K562 (cell line): ENCODE results near the gene FADS1. TPM values are rescaled to one million over a fixed set of nuclear protein-coding genes. Genes with fewer than 3 reads are reported as not detected.

Experiments used
- BCOR ChIP-seq: fragments of 450-650 bp; IDR thresholded peaks from 2 replicates; pipeline ENCODE4 v1.6.1; 2016
- DLX4 ChIP-seq: fragments of 250-450 bp; sonication (Bioruptor Pico); IDR thresholded peaks from 2 replicates; pipeline ENCODE4 v1.6.1; 2021; ENCODE audit warnings: mild to moderate bottlenecking
- FOXJ2 ChIP-seq: fragments of 200-800 bp; sonication (Bioruptor generic); IDR thresholded peaks from 2 replicates; pipeline ENCODE4 v1.6.1; 2016; ENCODE audit warnings: missing genetic modification characterization, missing compliant biosample characterization
- MEF2A ChIP-seq: IDR thresholded peaks from 2 replicates; pipeline ENCODE4 v1.6.1; 2011; ENCODE audit warnings: low read depth, mild to moderate bottlenecking, low read length, moderate library complexity; ENCODE audit not compliant: control insufficient read depth
- MEF2D ChIP-seq: conservative IDR thresholded peaks from 2 replicates; pipeline ENCODE4 v1.6.1; 2016; ENCODE audit warnings: low read depth, missing genetic modification characterization, missing compliant biosample characterization
- MYBL2 ChIP-seq, 2 experiments: fragments of 450-650 bp in 1 of 2; sonication (generic) in 1 of 2; formaldehyde crosslinking in 1 of 2; IDR thresholded peaks; 2 replicates each; pipeline versions ENCODE4 v1.6.1 to v1.8.1; 2017 to 2022; ENCODE audit warnings: borderline replicate concordance in 1 of 2, inconsistent platforms in 1 of 2, low read depth in 1 of 2, mild to moderate bottlenecking in 1 of 2, missing genetic modification reagents in 1 of 2, moderate library complexity in 1 of 2
- MYC ChIP-seq, 2 experiments: fragments of 250-450 bp in 1 of 2; sonication (Bioruptor Pico) in 1 of 2; IDR thresholded peaks; 2 replicates each; pipeline versions ENCODE4 v1.5.1 to v1.6.1; 2012 to 2021; ENCODE audit warnings: low read depth in 2 of 2, borderline replicate concordance in 1 of 2, improper control_type of control experiment in 1 of 2, low read length in 1 of 2, mild to moderate bottlenecking in 1 of 2, moderate library complexity in 1 of 2
- RB1 ChIP-seq: fragments of 450-650 bp; IDR thresholded peaks from 2 replicates; pipeline ENCODE4 v1.6.1; 2017; ENCODE audit warnings: low read depth, mild to moderate bottlenecking
- SMAD4 ChIP-seq: fragments of 250-450 bp; sonication (Bioruptor Pico); conservative IDR thresholded peaks from 2 replicates; pipeline ENCODE4 v1.8.0; 2021; ENCODE audit warnings: inconsistent platforms, mild to moderate bottlenecking, moderate library complexity
- TCF7L2 ChIP-seq: fragments of 150-350 bp; IDR thresholded peaks from 2 replicates; pipeline ENCODE4 v1.6.1; 2016; ENCODE audit warnings: low read depth, mild to moderate bottlenecking, low read length, moderate library complexity
- THRA ChIP-seq: fragments of 450-650 bp; IDR thresholded peaks from 2 replicates; pipeline ENCODE4 v1.6.1; 2017; ENCODE audit warnings: mild to moderate bottlenecking, moderate library complexity
- TRIM28 ChIP-seq: fragments of 450-650 bp; IDR thresholded peaks from 2 replicates; pipeline ENCODE4 v1.6.1; 2017
- ZBTB33 ChIP-seq: sonication (generic); formaldehyde crosslinking; IDR thresholded peaks from 2 replicates; pipeline ENCODE4 v1.8.1; 2023; ENCODE audit warnings: mild to moderate bottlenecking, missing genetic modification reagents
- ZNF124 ChIP-seq: sonication (generic); formaldehyde crosslinking; IDR thresholded peaks from 2 replicates; pipeline ENCODE4 v1.8.1; 2022; ENCODE audit warnings: missing genetic modification reagents
- ZNF740 ChIP-seq, 3 experiments: fragments of 200-800 bp in 1 of 3; sonication (Bioruptor generic) in 1 of 3; sonication (generic) in 1 of 3; formaldehyde crosslinking in 1 of 3; IDR thresholded peaks; 2 replicates each; pipeline versions ENCODE4 v1.6.1 to v1.8.0; 2016 to 2022; ENCODE audit warnings: mild to moderate bottlenecking in 2 of 3, missing compliant biosample characterization in 2 of 3, missing genetic modification characterization in 2 of 3, missing genetic modification reagents in 1 of 3
- polyA plus RNA-seq, 8 experiments: library from polyadenylated mRNA; depleted of rRNA in 4 of 8; stranded (reverse) in 5 of 8; unstranded in 3 of 8; fragments of >200 nt; fragmentation: Nextera tagmentation in 2 of 8; fragmentation: Illumina TruSeq in 1 of 8; extraction: Ambion mirVana in 2 of 8; extraction: Trizol in 1 of 8; gene quantifications; 2 replicates each; pipeline versions ENCODE4 v1.2.1 to v1.2.3, GENCODE V29; 2011 to 2014; ENCODE audit warnings: inconsistent platforms in 1 of 8, missing spikeins in 1 of 8
- total RNA-seq, 7 experiments: library from RNA; depleted of rRNA in 6 of 7; stranded (reverse); fragments of >200 nt in 6 of 7; fragmentation: Illumina TruSeq in 2 of 7; extraction: Trizol in 2 of 7; gene quantifications; 2 replicates each; pipeline versions ENCODE4 v1.2.1 to v1.2.3, GENCODE V29; 2011 to 2021; ENCODE audit warnings: low replicate concordance in 1 of 7
- TF ChIP-seq, protein P1 (sequence below): sonication (generic); formaldehyde crosslinking; IDR thresholded peaks from 2 replicates; pipeline ENCODE4 v1.8.0; 2022; ENCODE audit warnings: missing genetic modification reagents, mild to moderate bottlenecking, borderline replicate concordance

The FADS1 gene
- total and polyA plus RNA-seq, 9 of the 15 experiments (the other 6 are each of a cell fraction or from before 2014, with no cell fraction given), result 110 to 864 (median 364) TPM

- TF ChIP-seq DLX4 (CRISPR knock-in tag) (no peak), ZNF740 (CRISPR knock-in tag; IDR thresholded peaks at IDR 0.05) (no peak), ZNF740 (tag; IDR thresholded peaks at IDR 0.05) (no peak), SMAD4 (CRISPR knock-in tag) (no peak), MEF2A (peak; percentile 62; the same call in 1 of the 2 replicates), MYC (IDR thresholded peaks at IDR 0.05; ENCODE audit: low read depth, low read length) (no peak), MYC (CRISPR knock-in tag; IDR thresholded peaks at IDR 0.05; ENCODE audit: borderline replicate concordance, low read depth) (no peak), BCOR (no peak), FOXJ2 (tag) (no peak), ZBTB33 (CRISPR knock-in tag) (no peak), RB1 (no peak), TCF7L2 (no peak), THRA (no peak), MYBL2 (IDR thresholded peaks at IDR 0.05; ENCODE audit: low read depth) (no peak), MYBL2 (CRISPR knock-in tag; IDR thresholded peaks at IDR 0.05; ENCODE audit: borderline replicate concordance) (no peak), ZNF124 (CRISPR knock-in tag) (no peak), TRIM28 (0 out of 2 replicates have a peak, but pooled peaks have one; percentile 23), MEF2D (tag) (no peak)
- TF ChIP-seq, protein P1, sequence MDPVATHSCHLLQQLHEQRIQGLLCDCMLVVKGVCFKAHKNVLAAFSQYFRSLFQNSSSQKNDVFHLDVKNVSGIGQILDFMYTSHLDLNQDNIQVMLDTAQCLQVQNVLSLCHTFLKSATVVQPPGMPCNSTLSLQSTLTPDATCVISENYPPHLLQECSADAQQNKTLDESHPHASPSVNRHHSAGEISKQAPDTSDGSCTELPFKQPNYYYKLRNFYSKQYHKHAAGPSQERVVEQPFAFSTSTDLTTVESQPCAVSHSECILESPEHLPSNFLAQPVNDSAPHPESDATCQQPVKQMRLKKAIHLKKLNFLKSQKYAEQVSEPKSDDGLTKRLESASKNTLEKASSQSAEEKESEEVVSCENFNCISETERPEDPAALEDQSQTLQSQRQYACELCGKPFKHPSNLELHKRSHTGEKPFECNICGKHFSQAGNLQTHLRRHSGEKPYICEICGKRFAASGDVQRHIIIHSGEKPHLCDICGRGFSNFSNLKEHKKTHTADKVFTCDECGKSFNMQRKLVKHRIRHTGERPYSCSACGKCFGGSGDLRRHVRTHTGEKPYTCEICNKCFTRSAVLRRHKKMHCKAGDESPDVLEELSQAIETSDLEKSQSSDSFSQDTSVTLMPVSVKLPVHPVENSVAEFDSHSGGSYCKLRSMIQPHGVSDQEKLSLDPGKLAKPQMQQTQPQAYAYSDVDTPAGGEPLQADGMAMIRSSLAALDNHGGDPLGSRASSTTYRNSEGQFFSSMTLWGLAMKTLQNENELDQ (CRISPR knock-in tag), result no peak
Observed at GRCh38 chr11:61800331-61801281, 16.2 kb downstream of the FADS1 start (continued).
